Measurements from ENCODE around the gene MYL7.

The MYL7 gene

DNA sequence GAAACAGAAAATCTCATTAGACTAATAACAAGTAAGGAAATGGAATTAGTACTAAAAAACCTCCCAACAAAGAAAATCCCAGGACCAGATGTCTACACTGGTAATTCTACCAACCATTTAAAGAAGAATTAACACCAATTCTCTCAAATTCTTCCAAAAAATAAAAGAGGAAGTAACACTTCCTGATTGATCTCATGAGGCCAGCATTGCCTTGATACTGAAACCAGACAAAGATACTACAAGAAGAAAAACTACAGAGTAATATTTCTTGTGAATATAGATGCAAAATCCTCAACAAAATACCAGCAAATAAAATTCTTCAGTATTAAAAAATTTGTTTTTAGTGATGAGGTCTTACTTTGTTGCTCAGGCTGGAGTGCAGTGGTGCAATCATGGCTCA, 26.8 kb upstream of the MYL7 start:
- no peak for DNase-seq

DNA sequence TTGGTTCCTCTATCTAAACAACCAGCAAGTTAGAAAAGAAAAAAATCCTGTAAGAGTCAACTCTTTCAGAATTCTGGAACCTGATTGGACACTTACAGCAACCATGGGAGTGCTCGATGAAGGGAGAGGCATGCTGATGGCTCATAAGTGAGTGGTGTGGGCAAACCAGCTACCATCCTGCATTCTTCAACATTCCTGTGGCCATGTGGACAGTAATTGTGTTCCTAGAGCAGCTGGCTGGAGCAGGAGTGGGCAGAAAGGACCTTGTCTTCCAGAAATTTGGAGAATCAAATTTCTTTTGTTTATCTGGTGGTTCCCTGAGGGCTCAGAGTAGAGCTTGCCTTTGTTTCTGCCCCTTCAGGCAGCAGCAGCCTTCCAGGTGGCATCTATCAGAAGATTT, 22.5 kb upstream of the MYL7 start:
- peak; percentile 96 for DNase-seq

DNA sequence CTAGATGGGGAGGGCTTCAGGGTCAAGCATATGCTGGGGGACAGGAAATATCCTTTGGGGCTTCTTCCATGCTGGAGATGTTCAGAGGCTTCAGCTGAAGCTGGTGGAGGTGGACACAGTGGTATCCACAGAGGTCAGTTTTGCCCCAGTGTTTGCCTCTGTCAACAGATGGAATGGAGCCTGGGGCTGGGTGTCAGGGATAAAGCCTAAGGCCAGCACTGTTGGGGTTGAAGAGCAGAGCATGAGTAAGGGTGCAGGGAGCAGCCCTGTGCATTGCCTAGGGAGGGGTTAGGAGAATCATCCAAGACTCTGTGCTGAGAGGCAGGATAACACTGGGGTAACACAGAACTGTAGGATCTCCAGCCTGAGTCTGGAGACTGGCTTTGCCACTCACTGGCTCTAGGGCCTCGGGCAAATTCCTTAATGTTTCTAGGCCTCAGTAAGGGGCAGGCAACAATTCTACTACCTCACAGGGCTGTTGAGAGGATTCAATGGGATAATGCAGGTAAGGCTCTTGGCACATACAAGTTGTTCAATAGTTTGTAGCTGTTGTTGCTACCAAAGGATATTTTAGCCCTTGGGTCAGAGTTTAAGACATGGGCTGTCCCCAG, 21.8 kb upstream of the MYL7 start:
- DNase-seq, result peak; percentile 59

GRCh38 chr7:44162179-44162578, 21.0 kb upstream of the MYL7 start:
- DNase-seq, result peak; percentile 18

DNA sequence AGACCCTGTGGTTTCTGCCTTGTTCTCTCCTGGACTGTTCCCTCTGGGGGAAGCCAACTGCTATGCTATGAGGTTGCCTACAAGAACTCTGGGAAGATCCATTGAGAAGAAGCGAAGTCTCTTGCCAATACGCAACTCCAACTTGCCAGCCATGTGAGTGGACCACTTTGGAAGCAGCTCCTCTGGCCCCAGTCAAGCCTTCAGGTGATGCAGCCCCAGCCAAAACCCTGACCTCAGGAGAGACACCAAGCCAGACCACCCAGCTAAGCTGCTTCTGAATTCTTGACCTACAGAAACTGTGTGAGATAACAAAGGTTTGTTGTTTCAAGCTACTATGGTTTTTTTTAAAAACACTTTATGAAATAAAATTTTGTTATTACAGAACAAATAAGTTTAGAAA, 20.2 kb upstream of the MYL7 start:
- no peak for DNase-seq

DNA sequence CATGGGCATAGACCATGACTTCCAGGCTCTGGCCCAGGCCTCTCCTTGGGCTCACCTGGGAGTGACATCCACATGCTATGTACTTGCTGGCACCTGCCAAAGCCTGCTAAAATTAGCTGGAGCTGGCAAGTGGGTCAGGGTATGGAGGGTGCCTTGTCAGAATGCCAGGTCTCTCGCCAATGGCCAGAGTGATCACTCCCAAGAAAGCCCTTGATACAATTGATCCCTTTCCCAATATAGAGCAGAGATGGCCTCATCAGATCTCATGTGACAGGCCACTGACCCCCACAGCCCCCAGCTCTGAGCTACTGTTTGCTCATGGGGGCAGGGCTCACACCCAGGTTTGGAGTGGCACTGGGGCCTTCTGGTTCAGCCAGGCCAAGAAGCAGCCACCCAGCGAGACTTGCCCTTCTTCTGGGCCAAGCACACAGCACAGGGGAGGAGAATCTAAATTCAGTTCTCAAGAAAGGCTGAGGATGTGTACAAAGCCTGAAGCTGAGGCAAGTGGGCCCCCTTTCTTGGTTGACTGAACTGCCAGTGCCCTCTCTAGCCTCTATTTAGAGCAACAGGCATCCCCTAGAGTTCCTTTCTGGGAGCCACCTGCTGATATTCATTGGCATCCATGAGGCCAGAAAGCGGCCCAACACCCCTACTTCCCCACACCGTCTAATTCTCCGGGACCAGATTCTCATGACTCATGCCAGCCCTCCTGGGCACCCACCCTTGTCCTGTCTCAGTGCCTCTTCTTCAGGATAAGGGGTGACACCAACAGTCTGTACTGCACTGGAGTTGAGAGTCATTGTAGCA, 18.9 kb upstream of the MYL7 start:
- DNase-seq, result no peak

DNA sequence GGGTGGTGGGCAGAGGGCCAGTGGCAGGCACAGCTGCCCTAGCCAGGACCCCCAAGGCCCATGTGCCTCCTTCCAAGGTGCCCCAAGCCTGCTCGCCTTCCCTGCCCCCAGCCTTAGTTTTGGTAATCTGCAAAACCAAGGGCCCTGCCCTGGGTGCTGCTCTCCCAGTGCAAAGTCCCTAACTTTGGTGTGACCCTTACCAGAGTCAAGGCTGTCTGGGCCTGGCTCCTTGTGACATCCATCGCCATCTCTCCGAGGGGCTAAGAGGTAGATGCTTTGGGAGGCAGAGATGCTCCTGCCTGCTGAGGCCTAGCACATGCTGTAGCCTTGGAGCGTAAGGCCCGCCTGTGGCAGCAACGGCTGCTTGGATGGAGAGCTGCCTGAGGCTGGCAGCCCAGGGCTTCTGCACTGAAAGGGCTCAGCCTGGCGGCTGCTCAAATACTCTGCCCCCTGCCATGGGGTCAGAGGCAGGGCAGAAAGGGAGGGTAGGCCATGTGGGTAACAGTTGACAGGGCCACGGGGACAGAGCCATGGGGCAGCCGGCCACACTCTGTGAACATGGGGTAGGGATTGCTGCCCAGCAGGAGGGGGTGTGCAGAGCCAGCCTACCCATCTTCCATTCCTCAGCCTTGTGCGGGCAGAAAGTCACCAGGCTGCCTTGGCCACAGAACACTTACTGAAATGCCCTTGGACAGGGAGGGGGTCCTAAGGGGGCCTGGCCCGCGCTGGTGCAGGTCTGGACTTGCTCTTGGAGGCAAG, 17.9 kb upstream of the MYL7 start:
- DNase-seq, result no peak

GRCh38 chr7:44158096-44158872, 17.2 kb upstream of the MYL7 start:
- DNase-seq, result no peak

GRCh38 chr7:44157116-44158080, 16.3 kb upstream of the MYL7 start:
- no peak for DNase-seq

DNA sequence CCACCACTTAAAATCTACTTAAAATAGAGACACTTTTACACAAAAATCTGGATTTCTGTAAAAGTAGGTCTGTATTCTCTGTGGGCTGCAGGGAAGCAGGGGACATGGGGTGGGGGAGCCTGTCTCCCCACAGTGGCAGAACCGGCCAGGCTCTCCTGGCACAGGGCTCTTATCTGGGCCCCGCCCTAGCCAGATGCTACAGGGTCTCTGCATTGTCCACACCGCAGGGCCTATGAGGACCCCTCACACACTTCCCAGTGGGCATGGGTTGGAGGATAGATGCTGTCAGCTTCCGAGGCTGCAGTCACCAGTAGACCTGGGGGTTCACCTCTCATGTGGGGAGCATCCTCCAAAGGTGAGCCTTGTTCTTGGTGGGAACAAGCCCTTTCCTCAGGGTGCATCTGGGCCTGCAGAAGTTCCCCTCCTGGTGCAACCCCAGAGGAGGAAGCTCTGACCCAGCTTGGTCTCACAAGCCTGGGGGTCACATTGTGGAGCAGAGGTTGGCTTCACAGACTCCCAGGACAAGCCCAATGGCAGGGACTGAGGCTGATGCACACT, 15.4 kb upstream of the MYL7 start:
- DNase-seq, result no peak

GRCh38 chr7:44155191-44156185, 14.4 kb upstream of the MYL7 start:
- no peak for DNase-seq

GRCh38 chr7:44154703-44155102, 13.6 kb upstream of the MYL7 start:
- peak; percentile 31 for DNase-seq

- DNase-seq, result no peak
Measured at GRCh38 chr7:44153948-44154335, 12.8 kb upstream of the MYL7 start.

GRCh38 chr7:44152971-44153947, 12.1 kb upstream of the MYL7 start:
- no peak for DNase-seq

DNA sequence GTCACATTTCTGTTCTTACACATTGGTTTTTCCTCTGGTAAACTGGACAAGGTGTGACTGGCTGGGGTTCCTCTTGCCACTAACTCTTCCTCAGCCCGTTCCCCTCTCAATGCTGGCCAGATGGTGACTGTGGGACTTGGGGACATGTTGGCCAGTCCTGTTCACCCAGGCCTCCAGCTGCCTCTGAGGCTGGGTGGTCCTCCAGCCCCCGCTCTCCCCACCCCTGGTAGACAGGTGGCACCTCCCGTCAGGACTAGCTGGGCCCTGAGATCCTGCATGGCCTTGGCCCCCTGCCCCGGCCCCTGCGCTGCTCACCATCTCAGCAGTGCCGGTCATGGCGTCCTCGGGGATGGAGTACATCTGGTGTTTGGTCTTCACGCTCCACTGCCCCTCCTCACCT, 10.8 kb upstream of the MYL7 start:
- no peak for DNase-seq

DNA sequence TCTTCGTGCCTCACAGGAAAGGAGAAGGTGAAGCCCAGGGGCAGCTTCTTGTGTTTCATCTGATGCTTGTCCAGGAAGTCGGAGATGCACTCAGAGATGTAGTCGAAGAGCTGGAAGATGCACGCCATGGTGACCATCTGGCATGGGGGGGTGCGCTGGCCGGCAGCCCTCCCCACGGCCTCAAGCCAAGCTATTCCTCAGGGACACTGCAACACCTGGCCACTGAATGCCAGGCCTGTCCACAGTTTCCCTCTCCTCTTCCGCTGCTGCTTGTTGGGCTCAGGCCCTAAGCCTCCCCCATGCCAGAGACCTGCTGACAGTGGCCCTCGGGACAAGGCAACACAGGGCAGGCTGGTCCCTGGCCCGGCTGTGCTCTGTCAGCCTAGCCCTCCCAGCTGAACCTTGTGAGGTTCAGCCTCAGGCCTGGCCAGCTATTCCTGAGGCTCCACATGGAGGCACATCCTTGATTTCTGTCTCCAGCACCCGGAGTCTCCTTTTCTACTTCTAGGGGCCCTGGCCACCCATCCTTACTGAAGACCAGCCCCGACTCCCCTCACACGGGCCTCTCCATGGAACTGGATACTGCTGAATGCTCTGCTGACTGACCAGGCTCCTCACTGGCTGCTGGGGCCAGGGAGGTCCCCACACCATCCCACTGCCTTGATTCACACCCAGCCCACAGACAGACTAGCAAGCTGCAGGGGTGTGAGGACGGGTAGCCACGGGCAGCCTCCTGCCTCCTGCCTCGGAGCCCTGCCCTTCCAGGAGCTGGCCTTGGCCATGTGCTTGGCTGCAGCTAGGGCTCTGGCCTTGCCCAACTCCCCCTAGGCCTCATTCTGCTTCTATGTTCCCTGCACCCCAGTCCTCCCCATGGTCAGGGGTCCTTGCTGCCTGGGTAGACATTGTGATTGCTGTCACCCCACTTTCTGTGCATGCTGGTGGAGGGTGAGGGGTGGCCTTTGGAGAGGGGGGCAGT, 10.1 kb upstream of the MYL7 start:
- no peak for DNase-seq

DNA sequence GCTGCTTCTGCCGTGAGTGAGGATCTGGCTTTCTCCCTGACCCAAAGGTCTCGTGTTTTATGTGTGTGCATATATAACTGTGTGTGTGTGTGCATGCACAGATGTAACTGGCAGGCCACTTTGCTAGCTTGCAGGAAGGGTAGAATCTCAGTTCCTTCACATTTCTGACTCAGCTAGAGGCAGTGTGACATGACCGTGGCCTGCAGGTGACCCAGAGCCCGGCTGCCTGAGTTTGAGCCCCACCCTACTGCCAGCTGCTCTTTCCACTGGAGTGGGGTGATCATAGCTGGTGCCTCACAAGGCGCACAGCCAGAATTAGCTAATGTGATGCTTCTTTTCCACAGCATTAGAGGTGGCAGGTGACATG, 9.3 kb upstream of the MYL7 start:
- DNase-seq, result no peak
